Posterior cingulate gyrus (tissue), 11 donors: ENCODE data around the gene SMPD1.

Experiments used
- DNase-seq, 10 donors: peaks; one replicate each; pipeline versions ENCODE4 v3.0.0 to v3.0.0-alpha.2; 2020 to 2021; ENCODE audit warnings: mixed read lengths in 3 of 10
- intact Hi-C: fragments of 100-400 bp; cut with DNase I; formaldehyde crosslinking; loops from one replicate; pipeline ENCODE4 v1.15.1; 2023

Gene SMPD1

GRCh38 chr11:6405052-6405667 lies 14.9 kb downstream of the SMPD1 start:
- peak; percentile 57 to 96 (median 77) for DNase-seq
- intact Hi-C loops: no loop called here

- intact Hi-C loops: no loop called here
- DNase-seq: peak in 1 of 10 donors; percentile 55
Measured at GRCh38 chr11:6405846-6406245, 15.6 kb downstream of the SMPD1 start.

GRCh38 chr11:6406370-6406769 lies 16.1 kb downstream of the SMPD1 start:
- intact Hi-C loops: no loop called here

GRCh38 chr11:6410695-6411430 lies 20.6 kb downstream of the SMPD1 start:
- peak in 6 of 10 donors; percentile 56 to 96 (median 68) for DNase-seq
- intact Hi-C loops: no loop called here

More at GRCh38 chr11:6406370-6406769, 16.1 kb downstream of the SMPD1 start:
- DNase-seq: no peak

GRCh38 chr11:6411594-6412031 lies 21.3 kb downstream of the SMPD1 start:
- intact Hi-C loops: no loop called here
- peak; percentile 73 to 98 (median 86) for DNase-seq

GRCh38 chr11:6413791-6414201 lies 23.5 kb downstream of the SMPD1 start:
- peak in 6 of 10 donors; percentile 62 to 94 (median 80) for DNase-seq
- intact Hi-C loops: no loop called here

- intact Hi-C loops: no loop called here
- no peak for DNase-seq
Measured at GRCh38 chr11:6414874-6415328, 24.6 kb downstream of the SMPD1 start.

- intact Hi-C loops: no loop called here
- DNase-seq: no peak
Measured at GRCh38 chr11:6415797-6416196, 25.5 kb downstream of the SMPD1 start.

GRCh38 chr11:6417907-6418556 lies 27.8 kb downstream of the SMPD1 start:
- intact Hi-C loops: loop anchor here (2.0 kb wide), 1 partner anchor 27 kb away; the partner anchor contains the start of gene SMPD1
- no peak for DNase-seq

GRCh38 chr11:6418557-6419008 lies 28.3 kb downstream of the SMPD1 start:
- intact Hi-C loops: loop anchor here (2.0 kb wide), 1 partner anchor 28 kb away; the partner anchor contains the start of gene SMPD1
- DNase-seq: peak in 4 of 10 donors; percentile 28 to 86 (median 40)

GRCh38 chr11:6419009-6419631 lies 28.8 kb downstream of the SMPD1 start, which contains the start of gene APBB1:
TSS of gene APBB1 (minus strand) at chr11:6419094. CDS start at chr11:6411347, 7,747 bp downstream.
- intact Hi-C loops: loop anchor here (2.0 kb wide), 1 partner anchor 28 kb away; the partner anchor contains the start of gene SMPD1
- peak; percentile 58 to 96 (median 68) for DNase-seq

- intact Hi-C loops: no loop called here
Measured at GRCh38 chr11:6420677-6421076, 30.4 kb downstream of the SMPD1 start.

GRCh38 chr11:6427516-6427915 lies 37.2 kb downstream of the SMPD1 start:
- no peak for DNase-seq
- intact Hi-C loops: no loop called here

More at GRCh38 chr11:6420677-6421076, 30.4 kb downstream of the SMPD1 start:
- no peak for DNase-seq

GRCh38 chr11:6431861-6432260 lies 41.6 kb downstream of the SMPD1 start:
- intact Hi-C loops: no loop called here
- DNase-seq: peak in 1 of 10 donors; percentile 10

- intact Hi-C loops: no loop called here
- peak in 1 of 10 donors; percentile 13 for DNase-seq
Measured at GRCh38 chr11:6433998-6434660, 43.9 kb downstream of the SMPD1 start.

- intact Hi-C loops: no loop called here
- DNase-seq: no peak
Measured at GRCh38 chr11:6437423-6437822, 47.1 kb downstream of the SMPD1 start.

- intact Hi-C loops: no loop called here
- DNase-seq: no peak
Measured at GRCh38 chr11:6437993-6438392, 47.7 kb downstream of the SMPD1 start.

GRCh38 chr11:6438979-6439571 lies 48.8 kb downstream of the SMPD1 start:
- intact Hi-C loops: no loop called here
- peak in 7 of 10 donors; percentile 34 to 92 (median 64) for DNase-seq

GRCh38 chr11:6440906-6441358 lies 50.7 kb downstream of the SMPD1 start, which contains the start of gene HPX:
TSS of gene HPX (minus strand) at chr11:6440987. CDS start at chr11:6440963, 24 bp downstream.
- intact Hi-C loops: no loop called here
- DNase-seq: no peak
